ENCODE results near the gene DOCK2.

DOCK2 gene

GRCh38 chr5:169651526-169651925, 14.5 kb downstream of the DOCK2 start:
- Histone ChIP-seq H3K36me3 (ENCODE audit: low read depth) (no peaks in the 10 kb centered on the region), H3K4me3 (ENCODE audit: severe bottlenecking) (no peak overlapping the region), H3K27me3 (ENCODE audit: insufficient read depth, poor library complexity, severe bottlenecking) (no peaks in the 10 kb centered on the region), H3K9me3 (ENCODE audit: severe bottlenecking) (no peaks in the 10 kb centered on the region), H3K27ac (ENCODE audit: poor library complexity, severe bottlenecking) (no peak overlapping the region), H3K4me1 (ENCODE audit: insufficient read depth, poor library complexity, severe bottlenecking) (no peaks in the 10 kb centered on the region)
- DNase-seq (ENCODE audit: low spot score) (no peak), ATAC-seq (ENCODE audit: low read depth) (no peak)
- no peak for TF ChIP-seq CTCF (IDR thresholded peaks at IDR 0.05; ENCODE audit: poor library complexity, severe bottlenecking)

- H3K4me1 ChIP-seq (ENCODE audit: insufficient read depth, poor library complexity, severe bottlenecking) = no peaks in the 10 kb centered on the region
- ATAC-seq (ENCODE audit: low read depth) (no peak), DNase-seq (ENCODE audit: low spot score) (no peak)
- H3K9me3 ChIP-seq (ENCODE audit: severe bottlenecking) = no peaks in the 10 kb centered on the region
- H3K4me3 ChIP-seq (ENCODE audit: severe bottlenecking) = no peak overlapping the region
- no peaks in the 10 kb centered on the region for H3K36me3 ChIP-seq (ENCODE audit: low read depth)
- H3K27ac ChIP-seq (ENCODE audit: poor library complexity, severe bottlenecking) = no peak overlapping the region
- no peak for TF ChIP-seq CTCF (IDR thresholded peaks at IDR 0.05; ENCODE audit: poor library complexity, severe bottlenecking)
- H3K27me3 ChIP-seq (ENCODE audit: insufficient read depth, poor library complexity, severe bottlenecking) = no peaks in the 10 kb centered on the region
Observed at GRCh38 chr5:169652057-169652456, 15.0 kb downstream of the DOCK2 start.

- Histone ChIP-seq H3K9me3 (ENCODE audit: severe bottlenecking) (no peaks in the 10 kb centered on the region), H3K4me3 (ENCODE audit: severe bottlenecking) (no peak overlapping the region), H3K36me3 (ENCODE audit: low read depth) (no peaks in the 10 kb centered on the region), H3K27ac (ENCODE audit: poor library complexity, severe bottlenecking) (no peak overlapping the region), H3K4me1 (ENCODE audit: insufficient read depth, poor library complexity, severe bottlenecking) (no peaks in the 10 kb centered on the region), H3K27me3 (ENCODE audit: insufficient read depth, poor library complexity, severe bottlenecking) (no peaks in the 10 kb centered on the region)
- no peak for TF ChIP-seq CTCF (IDR thresholded peaks at IDR 0.05; ENCODE audit: poor library complexity, severe bottlenecking)
- DNase-seq (ENCODE audit: low spot score) (no peak), ATAC-seq (ENCODE audit: low read depth) (no peak)
Observed at GRCh38 chr5:169653091-169653490, 16.0 kb downstream of the DOCK2 start.

GRCh38 chr5:169655353-169655752, 18.3 kb downstream of the DOCK2 start:
- H3K27ac ChIP-seq (ENCODE audit: poor library complexity, severe bottlenecking) = no peak overlapping the region
- H3K36me3 ChIP-seq (ENCODE audit: low read depth) = no peaks in the 10 kb centered on the region
- ATAC-seq (ENCODE audit: low read depth) (no peak), DNase-seq (ENCODE audit: low spot score) (no peak)
- no peaks in the 10 kb centered on the region for H3K27me3 ChIP-seq (ENCODE audit: insufficient read depth, poor library complexity, severe bottlenecking)
- no peaks in the 10 kb centered on the region for H3K4me1 ChIP-seq (ENCODE audit: insufficient read depth, poor library complexity, severe bottlenecking)
- no peak overlapping the region for H3K4me3 ChIP-seq (ENCODE audit: severe bottlenecking)
- no peak for TF ChIP-seq CTCF (IDR thresholded peaks at IDR 0.05; ENCODE audit: poor library complexity, severe bottlenecking)
- no peaks in the 10 kb centered on the region for H3K9me3 ChIP-seq (ENCODE audit: severe bottlenecking)

- no peaks in the 10 kb centered on the region for H3K36me3 ChIP-seq (ENCODE audit: low read depth)
- H3K9me3 ChIP-seq (ENCODE audit: severe bottlenecking) = no peaks in the 10 kb centered on the region
- DNase-seq (ENCODE audit: low spot score) (no peak), ATAC-seq (ENCODE audit: low read depth) (no peak)
- TF ChIP-seq CTCF (IDR thresholded peaks at IDR 0.05; ENCODE audit: poor library complexity, severe bottlenecking) = no peak
- no peak overlapping the region for H3K27ac ChIP-seq (ENCODE audit: poor library complexity, severe bottlenecking)
- no peak overlapping the region for H3K4me3 ChIP-seq (ENCODE audit: severe bottlenecking)
- H3K4me1 ChIP-seq (ENCODE audit: insufficient read depth, poor library complexity, severe bottlenecking) = no peaks in the 10 kb centered on the region
- H3K27me3 ChIP-seq (ENCODE audit: insufficient read depth, poor library complexity, severe bottlenecking) = no peaks in the 10 kb centered on the region
Observed at GRCh38 chr5:169656125-169656901, 19.2 kb downstream of the DOCK2 start.
